AG04449 (cell line): Measurements from ENCODE around the gene TSACC.

Experiments used
- CTCF ChIA-PET: fragments of 350-600 bp; formaldehyde crosslinking; extraction: SDS; loops from one replicate; lab custom pipeline; 2021; ENCODE audit warnings: antibody characterized with exemption; lab: Yijun Ruan, JAX
- POLR2A ChIA-PET: fragments of 400-600, 350-600 bp; formaldehyde crosslinking; extraction: SDS; loops from one replicate; lab custom pipeline; 2020; ENCODE audit warnings: antibody characterized with exemption, inconsistent platforms; lab: Yijun Ruan, JAX
- DNase-seq: peaks from one replicate; pipeline ENCODE4 v3.0.0-alpha.2; 2010; ENCODE audit warnings: low read depth, low spot score
- H3K4me3 ChIP-seq: 2 replicates; pipeline ENCODE4 v1.5.1; 2011; ENCODE audit warnings: low read depth, mild to moderate bottlenecking, control low read depth, low read length
- TF ChIP-seq, protein P1 (sequence below): IDR thresholded peaks from one replicate; pipeline ENCODE4 v1.5.1; 2011; ENCODE audit warnings: mild to moderate bottlenecking, moderate library complexity, low read length, control low read depth, inconsistent platforms; ENCODE audit not compliant: insufficient read depth; ENCODE audit errors: missing control alignments

TSACC gene

GRCh38 chr1:156338180-156338976, at the start of gene TSACC, which contains the start of gene CCT3:
TSS of gene TSACC (plus strand) at chr1:156338526. CDS start at chr1:156339758, 1,232 bp downstream.
TSS of gene CCT3 (minus strand) at chr1:156338292. CDS start at chr1:156338184, 108 bp downstream.
- DNase-seq, result peak; percentile 99
- TF ChIP-seq, protein P1, sequence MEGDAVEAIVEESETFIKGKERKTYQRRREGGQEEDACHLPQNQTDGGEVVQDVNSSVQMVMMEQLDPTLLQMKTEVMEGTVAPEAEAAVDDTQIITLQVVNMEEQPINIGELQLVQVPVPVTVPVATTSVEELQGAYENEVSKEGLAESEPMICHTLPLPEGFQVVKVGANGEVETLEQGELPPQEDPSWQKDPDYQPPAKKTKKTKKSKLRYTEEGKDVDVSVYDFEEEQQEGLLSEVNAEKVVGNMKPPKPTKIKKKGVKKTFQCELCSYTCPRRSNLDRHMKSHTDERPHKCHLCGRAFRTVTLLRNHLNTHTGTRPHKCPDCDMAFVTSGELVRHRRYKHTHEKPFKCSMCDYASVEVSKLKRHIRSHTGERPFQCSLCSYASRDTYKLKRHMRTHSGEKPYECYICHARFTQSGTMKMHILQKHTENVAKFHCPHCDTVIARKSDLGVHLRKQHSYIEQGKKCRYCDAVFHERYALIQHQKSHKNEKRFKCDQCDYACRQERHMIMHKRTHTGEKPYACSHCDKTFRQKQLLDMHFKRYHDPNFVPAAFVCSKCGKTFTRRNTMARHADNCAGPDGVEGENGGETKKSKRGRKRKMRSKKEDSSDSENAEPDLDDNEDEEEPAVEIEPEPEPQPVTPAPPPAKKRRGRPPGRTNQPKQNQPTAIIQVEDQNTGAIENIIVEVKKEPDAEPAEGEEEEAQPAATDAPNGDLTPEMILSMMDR, result no peak
- ChIA-PET POLR2A (interaction anchor here (0.9 kb wide), 1 partner anchor 19 kb away, joined by 3 read pairs; no protein-coding TSS in a partner anchor), CTCF (interaction anchor here (0.5 to 7.7 kb wide), 6 partner anchors 9 to 107 kb away, joined by 3 to 78 read pairs (median 3); no protein-coding TSS in a partner anchor)
- H3K4me3 ChIP-seq, result peak within 1 kb of the TSS; percentile 97

DNA sequence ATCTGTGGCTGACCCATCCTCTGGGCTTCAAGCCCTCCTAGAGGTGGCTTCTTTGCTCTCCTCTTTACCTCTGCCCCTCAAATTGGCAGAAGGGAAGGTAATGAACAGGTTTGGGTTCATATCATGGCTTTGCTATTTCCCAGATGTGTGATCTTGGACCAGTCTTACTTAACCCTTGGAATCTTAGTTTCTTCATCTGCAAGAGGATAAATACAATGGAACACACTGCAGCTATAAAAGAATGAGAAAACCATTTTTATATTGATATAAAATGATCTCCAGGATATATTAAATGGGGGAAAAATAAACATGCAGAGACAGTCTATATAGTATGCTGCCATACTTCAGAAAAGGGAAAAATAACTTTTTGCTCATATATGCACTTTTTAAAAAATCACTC, 48.5 kb upstream of the TSACC start:
- POLR2A ChIA-PET, result interaction anchor here (0.6 to 1.1 kb wide), 2 partner anchors 9 to 14 kb away, joined by 3 read pairs; no protein-coding TSS in a partner anchor
- DNase-seq, result no peak
- TF ChIP-seq, protein P1, result no peak
- CTCF ChIA-PET, result interaction anchor here (0.9 kb wide), 1 partner anchor 70 kb away, joined by 4 read pairs; no protein-coding TSS in a partner anchor
- H3K4me3 ChIP-seq, result no peak overlapping the region

DNA sequence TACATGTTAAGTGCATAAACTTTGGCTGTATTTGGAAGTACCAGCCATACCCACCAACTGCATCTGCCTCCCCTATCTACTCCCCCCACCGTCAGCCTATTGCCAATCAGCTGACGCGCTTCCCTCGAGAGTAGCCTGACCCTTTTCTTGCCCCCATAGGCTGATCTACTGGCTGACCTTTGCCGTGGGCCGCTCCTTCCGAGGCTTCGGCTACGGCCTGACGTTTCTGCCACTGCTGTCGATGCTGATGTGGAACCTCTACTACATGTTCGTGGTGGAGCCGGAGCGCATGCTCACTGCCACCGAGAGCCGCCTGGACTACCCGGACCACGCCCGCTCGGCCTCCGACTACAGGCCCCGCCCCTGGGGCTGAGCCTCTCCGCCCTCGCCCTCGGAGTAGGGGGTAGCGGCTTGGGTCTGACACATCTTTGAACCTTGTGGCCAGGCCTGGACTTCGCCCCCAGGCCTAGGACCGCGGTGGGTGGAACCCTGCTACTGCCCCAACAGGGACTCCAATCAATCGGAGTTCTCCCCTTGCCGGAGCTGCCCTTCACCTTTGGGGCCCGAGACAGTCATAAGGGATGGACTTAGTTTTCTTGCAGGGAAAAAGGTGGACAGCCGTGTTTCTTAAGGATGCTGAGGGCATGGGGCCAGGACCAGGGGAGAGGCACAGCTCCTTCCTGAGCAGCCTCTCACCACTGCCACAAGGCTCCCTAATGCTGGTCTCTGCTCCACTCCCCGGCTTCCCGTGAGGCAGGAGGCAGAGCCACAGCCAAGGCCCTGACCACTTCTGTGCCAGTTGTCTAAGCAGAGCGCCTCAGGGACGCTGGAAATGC, 46.9 kb upstream of the TSACC start:
- no peak for DNase-seq
- ChIA-PET CTCF (no interaction called here), POLR2A (interaction anchor here (1.8 kb wide), 1 partner anchor 8 kb away, joined by 8 read pairs; the partner anchor contains the start of gene SMG5)
- peak overlapping the region; percentile 70 for H3K4me3 ChIP-seq
- TF ChIP-seq, protein P1, result no peak

DNA sequence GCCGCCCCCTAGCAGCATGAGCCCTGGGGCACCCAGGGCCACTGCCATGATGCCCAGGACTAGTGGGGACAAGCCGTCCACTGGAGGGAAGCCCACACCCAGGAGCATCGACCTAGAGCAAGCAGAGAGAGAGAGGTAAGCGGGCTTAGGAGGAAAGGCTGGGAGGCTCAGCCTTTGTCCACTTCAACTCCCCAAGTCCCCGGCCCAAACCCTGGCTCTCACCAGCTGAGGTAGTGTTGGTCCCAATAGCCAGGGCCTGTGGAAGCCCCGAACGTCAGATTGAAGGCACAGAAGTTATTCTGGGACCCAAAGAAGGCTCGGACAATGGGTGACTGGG, 45.3 kb upstream of the TSACC start:
- CTCF ChIA-PET, result interaction anchor here (1.7 kb wide), 1 partner anchor 13 kb away, joined by 5 read pairs; no protein-coding TSS in a partner anchor
- POLR2A ChIA-PET, result no interaction called here
- TF ChIP-seq, protein P1, result no peak
- no peak for DNase-seq
- H3K4me3 ChIP-seq, result no peak overlapping the region

- H3K4me3 ChIP-seq, result no peak overlapping the region
- CTCF ChIA-PET, result interaction anchor here (1.7 kb wide), 1 partner anchor 13 kb away, joined by 5 read pairs; no protein-coding TSS in a partner anchor
- POLR2A ChIA-PET, result interaction anchor here (0.6 kb wide), 1 partner anchor 221 kb away, joined by 3 read pairs; no protein-coding TSS in a partner anchor
- TF ChIP-seq, protein P1, result no peak
- no peak for DNase-seq
Measured at GRCh38 chr1:156293895-156294294, 44.4 kb upstream of the TSACC start.
